Osteoblast (primary cell): ENCODE measurements around the gene SERTM2. TPM values are rescaled to one million over a fixed set of nuclear protein-coding genes. Genes with fewer than 3 reads are reported as not detected.

Experiments
- DNase-seq: peaks from one replicate; pipeline ENCODE4 v3.0.0; 2011; ENCODE audit warnings: low spot score, mixed read lengths; ENCODE audit not compliant: insufficient read length; ENCODE audit errors: missing footprints
- H2AFZ ChIP-seq: 2 replicates; pipeline ENCODE4 v1.6.0; 2011; ENCODE audit warnings: mild to moderate bottlenecking, low read length
- H3K27ac ChIP-seq: 2 replicates; pipeline ENCODE4 v1.5.1; 2011; ENCODE audit warnings: mild to moderate bottlenecking, low read depth, low read length, moderate library complexity
- H3K27me3 ChIP-seq: 2 replicates; pipeline ENCODE4 v1.6.0; 2012; ENCODE audit warnings: mild to moderate bottlenecking, control low read depth, inconsistent platforms, low read length, moderate library complexity; ENCODE audit not compliant: insufficient read depth
- H3K36me3 ChIP-seq: 2 replicates; pipeline ENCODE4 v1.5.1; 2011; ENCODE audit warnings: mild to moderate bottlenecking, low read length, control low read depth, moderate library complexity; ENCODE audit not compliant: insufficient read depth
- H3K4me1 ChIP-seq: 2 replicates; pipeline ENCODE4 v1.5.1; 2011; ENCODE audit warnings: mild to moderate bottlenecking, low read length, control low read depth, moderate library complexity; ENCODE audit not compliant: insufficient read depth
- H3K4me2 ChIP-seq: 2 replicates; pipeline ENCODE4 v1.6.0; 2011; ENCODE audit warnings: mild to moderate bottlenecking, low read length; ENCODE audit not compliant: insufficient read depth
- H3K4me3 ChIP-seq: fragments of 200-600 bp; sonication (generic); 3 replicates; pipeline ENCODE4 v1.5.1; 2012; ENCODE audit warnings: mild to moderate bottlenecking, low read length, inconsistent platforms; ENCODE audit not compliant: insufficient read depth
- H3K79me2 ChIP-seq: 2 replicates; pipeline ENCODE4 v1.6.0; 2012; ENCODE audit warnings: mild to moderate bottlenecking, low read length, control low read depth, inconsistent platforms; ENCODE audit not compliant: insufficient read depth
- H3K9me3 ChIP-seq: 2 replicates; pipeline ENCODE4 v1.5.1; 2011; ENCODE audit warnings: low read depth, low read length, control low read depth
- H4K20me1 ChIP-seq: 2 replicates; pipeline ENCODE4 v1.6.0; 2012; ENCODE audit warnings: mild to moderate bottlenecking, low read length, control low read depth; ENCODE audit not compliant: insufficient read depth
- CTCF ChIP-seq: IDR thresholded peaks from 2 replicates; pipeline ENCODE4 v1.5.1; 2011; ENCODE audit warnings: mild to moderate bottlenecking, low read depth, low read length, moderate library complexity; ENCODE audit errors: extremely low read depth
- total RNA-seq: library from RNA; depleted of rRNA; stranded (reverse); fragments of >200 nt; gene quantifications from 2 replicates; pipeline ENCODE4 v1.2.3, GENCODE V29; 2012

SERTM2 gene
- total RNA-seq, 1 donor = not detected

DNA sequence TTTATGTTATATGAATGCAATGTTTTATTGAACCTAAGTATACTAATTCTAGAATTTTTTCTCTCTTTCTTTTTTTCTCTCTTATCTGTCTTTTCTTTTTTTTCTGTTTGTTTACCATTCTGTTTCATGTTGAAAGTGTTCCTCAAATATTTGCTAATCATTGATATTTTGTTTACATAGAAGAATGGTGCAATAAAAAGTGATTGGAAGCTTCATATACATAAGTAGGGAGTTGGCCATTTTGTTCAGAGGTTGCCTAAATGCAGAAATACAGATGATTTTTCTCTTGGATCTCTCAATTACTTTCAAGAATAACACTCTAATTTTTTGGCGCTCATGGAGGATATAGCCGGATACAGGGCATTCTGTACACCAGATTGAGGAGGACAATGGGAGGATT, 5.7 kb upstream of the SERTM2 start:
- Histone ChIP-seq H3K4me1 (no peaks in the 10 kb centered on the region), H3K27ac (no peak overlapping the region), H3K36me3 (no peaks in the 10 kb centered on the region), H3K79me2 (no peaks in the 10 kb centered on the region), H4K20me1 (no peaks in the 10 kb centered on the region), H3K4me2 (no peak overlapping the region), H2AFZ (no peak overlapping the region), H3K4me3 (no peak overlapping the region), H3K9me3 (no peaks in the 10 kb centered on the region), H3K27me3 (peaks cover 3% of the 10 kb centered on the region)
- DNase-seq = no peak
- no peak for TF ChIP-seq CTCF

GRCh38 chrX:111506826-111507225, 4.6 kb upstream of the SERTM2 start:
- H3K79me2 ChIP-seq = no peaks in the 10 kb centered on the region
- no peak overlapping the region for H3K4me2 ChIP-seq
- H3K27me3 ChIP-seq = peaks cover 3% of the 10 kb centered on the region
- H3K4me1 ChIP-seq = no peaks in the 10 kb centered on the region
- H3K9me3 ChIP-seq = no peaks in the 10 kb centered on the region
- TF ChIP-seq CTCF = no peak
- no peaks in the 10 kb centered on the region for H4K20me1 ChIP-seq
- H3K27ac ChIP-seq = no peak overlapping the region
- DNase-seq = no peak
- H3K36me3 ChIP-seq = no peaks in the 10 kb centered on the region
- H2AFZ ChIP-seq = no peak overlapping the region
- no peak overlapping the region for H3K4me3 ChIP-seq

DNA sequence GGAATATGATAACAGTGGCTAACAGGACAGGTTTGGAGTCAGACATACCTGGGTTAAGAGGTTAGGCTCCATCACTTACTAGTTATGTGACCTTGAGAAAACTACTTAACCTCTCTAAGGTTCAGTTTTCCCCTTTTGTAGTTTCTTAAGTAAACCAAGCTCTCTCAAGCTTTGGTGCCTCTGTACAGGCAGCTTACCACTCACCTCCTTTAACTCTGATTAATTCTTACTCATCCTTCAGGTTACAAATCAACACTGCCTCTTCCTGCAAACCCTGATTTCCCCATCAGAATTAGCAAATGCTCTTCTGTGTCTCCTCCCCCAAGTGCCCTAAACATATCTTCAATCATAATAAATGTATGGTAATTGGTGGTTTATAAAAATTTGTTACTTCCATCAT, 3.5 kb upstream of the SERTM2 start:
- TF ChIP-seq CTCF = no peak
- no peak overlapping the region for H3K27ac ChIP-seq
- H3K79me2 ChIP-seq = no peaks in the 10 kb centered on the region
- no peaks in the 10 kb centered on the region for H3K36me3 ChIP-seq
- DNase-seq = no peak
- H3K9me3 ChIP-seq = no peaks in the 10 kb centered on the region
- H3K4me3 ChIP-seq = no peak overlapping the region
- no peak overlapping the region for H3K4me2 ChIP-seq
- no peaks in the 10 kb centered on the region for H3K4me1 ChIP-seq
- peaks cover 3% of the 10 kb centered on the region for H3K27me3 ChIP-seq
- no peaks in the 10 kb centered on the region for H4K20me1 ChIP-seq
- no peak overlapping the region for H2AFZ ChIP-seq

- no peaks in the 10 kb centered on the region for H3K79me2 ChIP-seq
- no peaks in the 10 kb centered on the region for H3K9me3 ChIP-seq
- H2AFZ ChIP-seq = no peak overlapping the region
- H4K20me1 ChIP-seq = no peaks in the 10 kb centered on the region
- H3K4me2 ChIP-seq = no peak overlapping the region
- TF ChIP-seq CTCF = no peak
- no peaks in the 10 kb centered on the region for H3K4me1 ChIP-seq
- H3K27me3 ChIP-seq = peaks cover 14% of the 10 kb centered on the region
- no peak overlapping the region for H3K27ac ChIP-seq
- DNase-seq = no peak
- no peaks in the 10 kb centered on the region for H3K36me3 ChIP-seq
- no peak overlapping the region for H3K4me3 ChIP-seq
Measured at GRCh38 chrX:111515298-111515697, 3.9 kb downstream of the SERTM2 start.
